Measurements from ENCODE around the gene C3AR1. TPM values are rescaled to one million over a fixed set of nuclear protein-coding genes. Genes with fewer than 3 reads are reported as not detected.
"Not testable (repeated sequence)": the region's sequence is repeated elsewhere in the genome, so short reads cannot be mapped to it uniquely, and the experiment has no call there.

C3AR1 gene
- 6.4 TPM for total RNA-seq

- intact Hi-C loops (cut with DNase I), result no loop called here
- no peak for DNase-seq (ENCODE audit: extremely low spot score in 2 of 2)
- H3K9me3 ChIP-seq, result no peaks in the 10 kb centered on the region
- H3K27ac ChIP-seq, result no peak within 1 kb of the TSS
- no peak for TF ChIP-seq CTCF (IDR thresholded peaks at IDR 0.05)
- peak in 1 of 2 donors; percentile 33 for TF ChIP-seq POLR2A (IDR thresholded peaks at IDR 0.05)
- peak; percentile 25 to 26 for TF ChIP-seq POLR2AphosphoS5 (IDR thresholded peaks at IDR 0.05; ENCODE audit: insufficient read depth in 1 of 2, low read depth in 1 of 2)
- no peaks in the 10 kb centered on the region for H3K36me3 ChIP-seq
- no peak within 1 kb of the TSS for H3K4me3 ChIP-seq
- H3K4me1 ChIP-seq, result no peaks in the 10 kb centered on the region
- no peaks in the 10 kb centered on the region for H3K27me3 ChIP-seq
Observed at GRCh38 chr12:8065991-8066594, at the start of gene C3AR1. TSS of gene C3AR1 (minus strand) at chr12:8066359. CDS start at chr12:8060185, 6,174 bp downstream.

GRCh38 chr12:8113117-8113516 is 47.0 kb upstream of the C3AR1 start:
- intact Hi-C loops (cut with DNase I), result not testable (repeated sequence)

GRCh38 chr12:8108808-8109398 is 42.7 kb upstream of the C3AR1 start:
- no peak for DNase-seq (ENCODE audit: extremely low spot score in 2 of 2)
- H3K27ac ChIP-seq, result no peak overlapping the region
- no peaks in the 10 kb centered on the region for H3K4me1 ChIP-seq
- H3K4me3 ChIP-seq, result no peak overlapping the region
- H3K9me3 ChIP-seq, result no peaks in the 10 kb centered on the region
- TF ChIP-seq POLR2A (IDR thresholded peaks at IDR 0.05) (no peak), POLR2AphosphoS5 (IDR thresholded peaks at IDR 0.05; ENCODE audit: insufficient read depth in 1 of 2, low read depth in 1 of 2) (peak in 1 of 2 donors; percentile 15), CTCF (IDR thresholded peaks at IDR 0.05) (peak; percentile 85 to 97 (median 93))
- intact Hi-C loops (cut with DNase I), result loop anchor here (10.0 kb wide), 1 partner anchor 126 kb away; no protein-coding TSS in a partner anchor
- H3K27me3 ChIP-seq, result no peaks in the 10 kb centered on the region
- peaks cover 4 to 10% of the 10 kb centered on the region in 2 donors for H3K36me3 ChIP-seq

More at GRCh38 chr12:8113117-8113516, 47.0 kb upstream of the C3AR1 start:
- H3K27ac ChIP-seq; DNase-seq (ENCODE audit: extremely low spot score in 2 of 2); H3K27me3 ChIP-seq; H3K36me3 ChIP-seq; H3K9me3 ChIP-seq; H3K4me3 ChIP-seq; H3K4me1 ChIP-seq: not testable (repeated sequence)

- Histone ChIP-seq H3K27ac (no peak overlapping the region), H3K4me1 (no peaks in the 10 kb centered on the region), H3K27me3 (no peaks in the 10 kb centered on the region), H3K9me3 (no peaks in the 10 kb centered on the region), H3K36me3 (peaks cover 0 to 39% of the 10 kb centered on the region in 2 donors), H3K4me3 (no peak overlapping the region)
- no peak for TF ChIP-seq POLR2AphosphoS5 (IDR thresholded peaks at IDR 0.05; ENCODE audit: insufficient read depth in 1 of 2, low read depth in 1 of 2)
- DNase-seq (ENCODE audit: extremely low spot score in 2 of 2), result no peak
- intact Hi-C loops (cut with DNase I), result no loop called here
Observed at GRCh38 chr12:8099235-8099634, 33.1 kb upstream of the C3AR1 start.

GRCh38 chr12:8096281-8096915 is 30.2 kb upstream of the C3AR1 start:
- H3K36me3 ChIP-seq, result peaks cover 0 to 68% of the 10 kb centered on the region in 2 donors
- TF ChIP-seq POLR2AphosphoS5 (IDR thresholded peaks at IDR 0.05; ENCODE audit: insufficient read depth in 1 of 2, low read depth in 1 of 2) (no peak), CTCF (IDR thresholded peaks at IDR 0.05) (no peak), POLR2A (IDR thresholded peaks at IDR 0.05) (no peak)
- no peaks in the 10 kb centered on the region for H3K4me1 ChIP-seq
- intact Hi-C loops (cut with DNase I), result no loop called here
- H3K9me3 ChIP-seq, result no peaks in the 10 kb centered on the region
- H3K27me3 ChIP-seq, result no peaks in the 10 kb centered on the region
- DNase-seq (ENCODE audit: extremely low spot score in 2 of 2), result no peak
- H3K27ac ChIP-seq, result no peak overlapping the region
- no peak overlapping the region for H3K4me3 ChIP-seq

- Histone ChIP-seq H3K4me1 (peaks cover 7% of the 10 kb centered on the region), H3K27ac (no peak overlapping the region), H3K9me3 (no peaks in the 10 kb centered on the region), H3K27me3 (no peaks in the 10 kb centered on the region), H3K4me3 (no peak overlapping the region), H3K36me3 (peaks cover 0 to 87% of the 10 kb centered on the region in 2 donors)
- TF ChIP-seq CTCF (IDR thresholded peaks at IDR 0.05) (no peak), POLR2A (IDR thresholded peaks at IDR 0.05) (no peak), POLR2AphosphoS5 (IDR thresholded peaks at IDR 0.05; ENCODE audit: insufficient read depth in 1 of 2, low read depth in 1 of 2) (no peak)
- intact Hi-C loops (cut with DNase I), result no loop called here
- DNase-seq (ENCODE audit: extremely low spot score in 2 of 2), result no peak
Observed at GRCh38 chr12:8093291-8093690, 27.1 kb upstream of the C3AR1 start.

Measured in vagina (tissue), 2 donors.